Osteoblast (primary cell): ENCODE measurements around the gene GOLGA1. TPM values are rescaled to one million over a fixed set of nuclear protein-coding genes. Genes with fewer than 3 reads are reported as not detected.
"Not testable (repeated sequence)": the region's sequence is repeated elsewhere in the genome, so short reads cannot be mapped to it uniquely, and the experiment has no call there.

Experiments used
- DNase-seq: peaks from one replicate; pipeline ENCODE4 v3.0.0; 2011; ENCODE audit warnings: low spot score, mixed read lengths; ENCODE audit not compliant: insufficient read length; ENCODE audit errors: missing footprints
- H2AFZ ChIP-seq: 2 replicates; pipeline ENCODE4 v1.6.0; 2011; ENCODE audit warnings: mild to moderate bottlenecking, low read length
- H3K27ac ChIP-seq: 2 replicates; pipeline ENCODE4 v1.5.1; 2011; ENCODE audit warnings: mild to moderate bottlenecking, low read depth, low read length, moderate library complexity
- H3K27me3 ChIP-seq: 2 replicates; pipeline ENCODE4 v1.6.0; 2012; ENCODE audit warnings: mild to moderate bottlenecking, control low read depth, inconsistent platforms, low read length, moderate library complexity; ENCODE audit not compliant: insufficient read depth
- H3K36me3 ChIP-seq: 2 replicates; pipeline ENCODE4 v1.5.1; 2011; ENCODE audit warnings: mild to moderate bottlenecking, low read length, control low read depth, moderate library complexity; ENCODE audit not compliant: insufficient read depth
- H3K4me1 ChIP-seq: 2 replicates; pipeline ENCODE4 v1.5.1; 2011; ENCODE audit warnings: mild to moderate bottlenecking, low read length, control low read depth, moderate library complexity; ENCODE audit not compliant: insufficient read depth
- H3K4me2 ChIP-seq: 2 replicates; pipeline ENCODE4 v1.6.0; 2011; ENCODE audit warnings: mild to moderate bottlenecking, low read length; ENCODE audit not compliant: insufficient read depth
- H3K4me3 ChIP-seq: fragments of 200-600 bp; sonication (generic); 3 replicates; pipeline ENCODE4 v1.5.1; 2012; ENCODE audit warnings: mild to moderate bottlenecking, low read length, inconsistent platforms; ENCODE audit not compliant: insufficient read depth
- H3K79me2 ChIP-seq: 2 replicates; pipeline ENCODE4 v1.6.0; 2012; ENCODE audit warnings: mild to moderate bottlenecking, low read length, control low read depth, inconsistent platforms; ENCODE audit not compliant: insufficient read depth
- H3K9me3 ChIP-seq: 2 replicates; pipeline ENCODE4 v1.5.1; 2011; ENCODE audit warnings: low read depth, low read length, control low read depth
- H4K20me1 ChIP-seq: 2 replicates; pipeline ENCODE4 v1.6.0; 2012; ENCODE audit warnings: mild to moderate bottlenecking, low read length, control low read depth; ENCODE audit not compliant: insufficient read depth
- total RNA-seq: library from RNA; depleted of rRNA; stranded (reverse); fragments of >200 nt; gene quantifications from 2 replicates; pipeline ENCODE4 v1.2.3, GENCODE V29; 2012
- TF ChIP-seq, protein P1 (sequence below): IDR thresholded peaks from 2 replicates; pipeline ENCODE4 v1.5.1; 2011; ENCODE audit warnings: mild to moderate bottlenecking, low read depth, low read length, moderate library complexity; ENCODE audit errors: extremely low read depth

The GOLGA1 gene
- total RNA-seq, 1 donor, result 13.4 TPM

DNA sequence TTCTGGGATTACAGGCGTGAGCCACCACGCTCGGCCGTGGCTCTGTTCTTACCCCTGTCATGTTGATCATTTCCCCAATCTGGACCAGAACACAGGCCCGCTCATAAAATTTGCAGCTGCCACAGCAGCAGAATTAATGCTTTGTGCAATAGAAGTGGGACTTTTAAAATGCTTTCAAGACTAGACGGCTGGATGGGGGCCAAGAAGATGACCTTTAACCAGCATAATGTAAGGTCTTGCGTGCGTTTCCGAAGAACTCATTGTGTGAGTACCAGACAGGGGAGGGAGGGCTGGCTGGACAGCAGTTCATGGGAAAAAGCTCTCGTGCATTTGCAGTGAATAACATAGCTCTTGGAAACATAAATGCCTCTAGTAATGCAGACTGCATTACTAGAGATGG is 91.1 kb downstream of the GOLGA1 start:
- Histone ChIP-seq H3K79me2 (no peaks in the 10 kb centered on the region), H3K36me3 (no peaks in the 10 kb centered on the region), H2AFZ (no peak overlapping the region), H3K4me3 (no peak overlapping the region), H3K4me2 (no peak overlapping the region), H4K20me1 (no peaks in the 10 kb centered on the region), H3K9me3 (no peaks in the 10 kb centered on the region), H3K4me1 (peaks cover 10% of the 10 kb centered on the region), H3K27me3 (peaks cover 2% of the 10 kb centered on the region), H3K27ac (no peak overlapping the region)
- TF ChIP-seq, protein P1, sequence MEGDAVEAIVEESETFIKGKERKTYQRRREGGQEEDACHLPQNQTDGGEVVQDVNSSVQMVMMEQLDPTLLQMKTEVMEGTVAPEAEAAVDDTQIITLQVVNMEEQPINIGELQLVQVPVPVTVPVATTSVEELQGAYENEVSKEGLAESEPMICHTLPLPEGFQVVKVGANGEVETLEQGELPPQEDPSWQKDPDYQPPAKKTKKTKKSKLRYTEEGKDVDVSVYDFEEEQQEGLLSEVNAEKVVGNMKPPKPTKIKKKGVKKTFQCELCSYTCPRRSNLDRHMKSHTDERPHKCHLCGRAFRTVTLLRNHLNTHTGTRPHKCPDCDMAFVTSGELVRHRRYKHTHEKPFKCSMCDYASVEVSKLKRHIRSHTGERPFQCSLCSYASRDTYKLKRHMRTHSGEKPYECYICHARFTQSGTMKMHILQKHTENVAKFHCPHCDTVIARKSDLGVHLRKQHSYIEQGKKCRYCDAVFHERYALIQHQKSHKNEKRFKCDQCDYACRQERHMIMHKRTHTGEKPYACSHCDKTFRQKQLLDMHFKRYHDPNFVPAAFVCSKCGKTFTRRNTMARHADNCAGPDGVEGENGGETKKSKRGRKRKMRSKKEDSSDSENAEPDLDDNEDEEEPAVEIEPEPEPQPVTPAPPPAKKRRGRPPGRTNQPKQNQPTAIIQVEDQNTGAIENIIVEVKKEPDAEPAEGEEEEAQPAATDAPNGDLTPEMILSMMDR, result no peak
- peak; percentile 90 for DNase-seq

DNA sequence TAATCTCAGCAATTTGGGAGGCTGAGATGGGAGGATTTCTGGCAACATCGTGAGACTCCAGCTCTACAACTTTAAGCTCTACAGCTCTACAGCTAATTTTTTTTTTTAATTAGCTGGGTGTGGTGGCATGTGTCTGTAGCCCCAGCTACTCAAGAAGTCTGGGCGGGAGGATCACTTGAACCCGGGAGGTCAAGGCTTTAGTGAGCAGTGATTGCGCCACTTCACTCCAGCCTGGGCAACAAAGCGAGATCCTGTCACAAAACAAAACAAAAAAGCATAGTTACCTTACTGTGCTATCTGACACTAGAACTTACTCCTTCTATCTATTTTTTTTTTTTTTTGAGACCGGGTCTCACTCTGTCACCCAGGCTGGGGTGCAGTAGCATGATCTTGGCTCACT is 93.9 kb downstream of the GOLGA1 start:
- Histone ChIP-seq H3K4me3 (no peak overlapping the region), H3K27ac (no peak overlapping the region), H3K79me2 (no peaks in the 10 kb centered on the region), H3K27me3 (peaks cover 2% of the 10 kb centered on the region), H4K20me1 (no peaks in the 10 kb centered on the region), H3K36me3 (no peaks in the 10 kb centered on the region), H3K4me2 (no peak overlapping the region), H3K9me3 (no peaks in the 10 kb centered on the region), H2AFZ (no peak overlapping the region), H3K4me1 (peaks cover 6% of the 10 kb centered on the region)
- no peak for DNase-seq
- TF ChIP-seq, protein P1, result no peak

DNA sequence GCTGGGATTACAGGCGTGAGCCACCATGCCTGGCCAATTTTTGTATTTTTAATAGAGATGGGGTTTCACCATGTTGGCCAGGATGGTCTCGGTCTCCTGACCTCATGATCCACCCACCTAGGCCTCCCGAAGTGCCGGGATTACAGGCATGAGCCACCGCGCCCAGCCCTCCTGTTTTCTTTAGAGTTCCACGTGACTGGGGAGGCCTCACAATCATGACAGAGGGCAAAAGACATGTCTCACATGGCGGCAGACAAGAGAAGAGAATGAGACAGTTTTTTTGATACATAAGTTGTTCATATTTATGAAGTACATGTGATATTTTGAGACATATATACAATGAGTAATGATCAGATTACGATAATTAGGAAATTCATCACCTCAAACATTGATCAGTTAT is 94.4 kb downstream of the GOLGA1 start:
- not testable (repeated sequence) for H3K27me3 ChIP-seq, H3K79me2 ChIP-seq, H3K36me3 ChIP-seq, H2AFZ ChIP-seq, H3K27ac ChIP-seq, H3K9me3 ChIP-seq, H3K4me3 ChIP-seq, DNase-seq, H4K20me1 ChIP-seq, H3K4me1 ChIP-seq, H3K4me2 ChIP-seq

DNA sequence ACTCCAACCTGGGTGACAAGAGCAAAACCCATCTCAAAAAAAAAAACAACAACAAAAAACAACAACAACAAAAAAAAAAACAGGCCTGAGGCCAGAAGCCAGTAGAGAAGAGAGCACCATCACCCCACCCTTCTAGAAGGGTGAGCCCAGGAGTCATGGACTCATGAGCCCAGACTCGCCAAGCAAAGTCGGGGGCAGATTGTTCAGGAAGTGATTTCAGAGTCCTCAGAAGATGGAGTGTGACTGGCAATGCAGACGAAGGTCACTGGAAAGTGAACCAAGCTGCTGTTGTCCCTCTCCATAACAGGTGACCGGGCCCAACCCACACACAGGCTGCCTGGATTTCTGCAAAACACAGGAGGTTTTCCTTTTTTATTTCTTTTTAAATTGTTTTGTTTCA is 96.6 kb downstream of the GOLGA1 start:
- Histone ChIP-seq H3K4me3 (no peak overlapping the region), H3K79me2 (no peaks in the 10 kb centered on the region), H3K4me2 (no peak overlapping the region), H3K36me3 (no peaks in the 10 kb centered on the region), H3K9me3 (no peaks in the 10 kb centered on the region), H3K27ac (no peak overlapping the region), H2AFZ (peak overlapping the region; percentile 41), H3K4me1 (peaks cover 6% of the 10 kb centered on the region), H3K27me3 (peaks cover 2% of the 10 kb centered on the region), H4K20me1 (no peaks in the 10 kb centered on the region)
- TF ChIP-seq, protein P1, result no peak
- DNase-seq, result peak; percentile 86
